Effector CD4-positive, alpha-beta T cell (primary cell): Measurements from ENCODE around the gene EVC.
"Not testable (repeated sequence)": the region's sequence is repeated elsewhere in the genome, so short reads cannot be mapped to it uniquely, and the experiment has no call there.

ENCODE experiments used
- DNase-seq: peaks from one replicate; pipeline ENCODE4 v3.0.0-alpha.2; 2020

EVC gene

GRCh38 chr4:5789141-5789540, 78.1 kb downstream of the EVC start:
- no peak for DNase-seq

GRCh38 chr4:5790546-5790857, 79.5 kb downstream of the EVC start:
- no peak for DNase-seq

GRCh38 chr4:5791654-5792053, 80.7 kb downstream of the EVC start:
- DNase-seq: no peak

GRCh38 chr4:5793514-5793913, 82.5 kb downstream of the EVC start:
- no peak for DNase-seq

- DNase-seq: no peak
Observed at GRCh38 chr4:5795580-5795979, 84.6 kb downstream of the EVC start.

GRCh38 chr4:5796976-5797375, 86.0 kb downstream of the EVC start:
- no peak for DNase-seq

- no peak for DNase-seq
Observed at GRCh38 chr4:5797866-5798265, 86.9 kb downstream of the EVC start.

- DNase-seq: no peak
Observed at GRCh38 chr4:5798462-5798861, 87.5 kb downstream of the EVC start.

GRCh38 chr4:5798946-5799345, 87.9 kb downstream of the EVC start:
- no peak for DNase-seq

- no peak for DNase-seq
Observed at GRCh38 chr4:5799406-5799805, 88.4 kb downstream of the EVC start.

- no peak for DNase-seq
Observed at GRCh38 chr4:5800496-5800895, 89.5 kb downstream of the EVC start.

GRCh38 chr4:5801696-5802095, 90.7 kb downstream of the EVC start:
- no peak for DNase-seq

- no peak for DNase-seq
Observed at GRCh38 chr4:5802565-5802964, 91.6 kb downstream of the EVC start.

GRCh38 chr4:5804656-5805055, 93.7 kb downstream of the EVC start:
- DNase-seq: no peak

GRCh38 chr4:5805270-5805669, 94.3 kb downstream of the EVC start:
- DNase-seq: no peak

- no peak for DNase-seq
Observed at GRCh38 chr4:5808081-5808741, 97.2 kb downstream of the EVC start.

GRCh38 chr4:5809216-5809776, 98.3 kb downstream of the EVC start:
- no peak for DNase-seq

GRCh38 chr4:5810151-5810550, 99.2 kb downstream of the EVC start:
- DNase-seq: no peak

- DNase-seq: no peak
Observed at GRCh38 chr4:5810770-5811430, 99.9 kb downstream of the EVC start.

- DNase-seq: not testable (repeated sequence)
Observed at GRCh38 chr4:5812057-5812456, 101.1 kb downstream of the EVC start.

GRCh38 chr4:5812506-5813229, 101.7 kb downstream of the EVC start:
- DNase-seq: no peak

GRCh38 chr4:5813882-5814255, 102.9 kb downstream of the EVC start:
- no peak for DNase-seq

GRCh38 chr4:5814421-5814820, 103.4 kb downstream of the EVC start:
- no peak for DNase-seq

- DNase-seq: no peak
Observed at GRCh38 chr4:5815641-5816040, 104.6 kb downstream of the EVC start.
